DMS114 treated with DMSO at 0.1 percent for 48 hours (cell line): ENCODE measurements around the gene ILRUN.
"Not testable (repeated sequence)": the region's sequence is repeated elsewhere in the genome, so short reads cannot be mapped to it uniquely, and the experiment has no call there.

Experiments used
- DNase-seq: peaks from one replicate; lab custom pipeline; 2025; ENCODE audit not compliant: unreplicated experiment; lab: John Stamatoyannopoulos, UW

The ILRUN gene

GRCh38 chr6:34696739-34697543 lies at the start of gene ILRUN:
Gene ILRUN (minus strand): TSS chr6:34696767. CDS start chr6:34696603, 164 bp downstream.
- DNase-seq: peak; percentile 88

GRCh38 chr6:34745277-34746103 lies 48.9 kb upstream of the ILRUN start:
- no peak for DNase-seq

- DNase-seq: not testable (repeated sequence)
Observed at GRCh38 chr6:34744294-34744647, 47.7 kb upstream of the ILRUN start.

- DNase-seq: no peak
Observed at GRCh38 chr6:34743625-34744293, 47.2 kb upstream of the ILRUN start.

- no peak for DNase-seq
Observed at GRCh38 chr6:34742094-34742493, 45.5 kb upstream of the ILRUN start.

- DNase-seq: no peak
Observed at GRCh38 chr6:34736823-34737222, 40.3 kb upstream of the ILRUN start.

- DNase-seq: no peak
Observed at GRCh38 chr6:34731393-34732060, 35.0 kb upstream of the ILRUN start.

GRCh38 chr6:34729631-34730470 lies 33.3 kb upstream of the ILRUN start:
- no peak for DNase-seq

GRCh38 chr6:34726055-34726454 lies 29.5 kb upstream of the ILRUN start:
- no peak for DNase-seq

GRCh38 chr6:34723203-34723602 lies 26.6 kb upstream of the ILRUN start:
- no peak for DNase-seq

- DNase-seq: no peak
Observed at GRCh38 chr6:34722451-34722850, 25.9 kb upstream of the ILRUN start.

- DNase-seq: not testable (repeated sequence)
Observed at GRCh38 chr6:34720160-34720559, 23.6 kb upstream of the ILRUN start.

GRCh38 chr6:34719646-34720045 lies 23.1 kb upstream of the ILRUN start:
- not testable (repeated sequence) for DNase-seq

- no peak for DNase-seq
Observed at GRCh38 chr6:34718976-34719375, 22.4 kb upstream of the ILRUN start.

GRCh38 chr6:34717466-34717865 lies 20.9 kb upstream of the ILRUN start:
- DNase-seq: no peak

GRCh38 chr6:34714663-34715062 lies 18.1 kb upstream of the ILRUN start:
- DNase-seq: no peak

GRCh38 chr6:34712881-34713280 lies 16.3 kb upstream of the ILRUN start:
- DNase-seq: not testable (repeated sequence)

- DNase-seq: no peak
Observed at GRCh38 chr6:34709386-34709785, 12.8 kb upstream of the ILRUN start.

GRCh38 chr6:34705241-34705640 lies 8.7 kb upstream of the ILRUN start:
- no peak for DNase-seq

- DNase-seq: no peak
Observed at GRCh38 chr6:34701199-34701598, 4.6 kb upstream of the ILRUN start.
